ENCODE measurements around the gene PRKCZ.

PRKCZ gene

GRCh38 chr1:2204415-2205190, 154.4 kb downstream of the PRKCZ start:
- H3K27ac Mint-ChIP-seq = peak overlapping the region in 2 of 3 experiments; percentile 75 to 76
- no peaks in the 10 kb centered on the region for H3K36me3 Mint-ChIP-seq (ENCODE audit: low read depth)
- H3K4me3 Mint-ChIP-seq = peak overlapping the region; percentile 61 to 78 (median 74)
- H3K9me3 Mint-ChIP-seq = no peaks in the 10 kb centered on the region
- no peaks in the 10 kb centered on the region for H3K27me3 Mint-ChIP-seq (ENCODE audit: low read depth)
- no peak for TF ChIP-seq CTCF (IDR thresholded peaks at IDR 0.05; ENCODE audit: unreplicated experiment in 3 of 3)
- peaks cover 35% of the 10 kb centered on the region for H3K4me1 Mint-ChIP-seq

GRCh38 chr1:2205191-2205952, 155.2 kb downstream of the PRKCZ start:
- Mint-ChIP-seq H3K36me3 (ENCODE audit: low read depth) (no peaks in the 10 kb centered on the region), H3K27ac (peak overlapping the region in 1 of 3 experiments; percentile 80), H3K27me3 (ENCODE audit: low read depth) (no peaks in the 10 kb centered on the region), H3K9me3 (no peaks in the 10 kb centered on the region), H3K4me1 (peaks cover 37% of the 10 kb centered on the region), H3K4me3 (peak overlapping the region; percentile 50 to 64 (median 58))
- TF ChIP-seq CTCF (IDR thresholded peaks at IDR 0.05; ENCODE audit: unreplicated experiment in 3 of 3) = no peak

- H3K4me3 Mint-ChIP-seq = peak overlapping the region; percentile 58 to 64 (median 58)
- TF ChIP-seq CTCF (IDR thresholded peaks at IDR 0.05; ENCODE audit: unreplicated experiment in 3 of 3) = no peak
- peaks cover 37% of the 10 kb centered on the region for H3K4me1 Mint-ChIP-seq
- H3K27ac Mint-ChIP-seq = peak overlapping the region; percentile 80 to 92 (median 84)
- H3K9me3 Mint-ChIP-seq = no peaks in the 10 kb centered on the region
- H3K36me3 Mint-ChIP-seq (ENCODE audit: low read depth) = no peaks in the 10 kb centered on the region
- no peaks in the 10 kb centered on the region for H3K27me3 Mint-ChIP-seq (ENCODE audit: low read depth)
Observed at GRCh38 chr1:2206813-2207487, 156.7 kb downstream of the PRKCZ start.

DNA sequence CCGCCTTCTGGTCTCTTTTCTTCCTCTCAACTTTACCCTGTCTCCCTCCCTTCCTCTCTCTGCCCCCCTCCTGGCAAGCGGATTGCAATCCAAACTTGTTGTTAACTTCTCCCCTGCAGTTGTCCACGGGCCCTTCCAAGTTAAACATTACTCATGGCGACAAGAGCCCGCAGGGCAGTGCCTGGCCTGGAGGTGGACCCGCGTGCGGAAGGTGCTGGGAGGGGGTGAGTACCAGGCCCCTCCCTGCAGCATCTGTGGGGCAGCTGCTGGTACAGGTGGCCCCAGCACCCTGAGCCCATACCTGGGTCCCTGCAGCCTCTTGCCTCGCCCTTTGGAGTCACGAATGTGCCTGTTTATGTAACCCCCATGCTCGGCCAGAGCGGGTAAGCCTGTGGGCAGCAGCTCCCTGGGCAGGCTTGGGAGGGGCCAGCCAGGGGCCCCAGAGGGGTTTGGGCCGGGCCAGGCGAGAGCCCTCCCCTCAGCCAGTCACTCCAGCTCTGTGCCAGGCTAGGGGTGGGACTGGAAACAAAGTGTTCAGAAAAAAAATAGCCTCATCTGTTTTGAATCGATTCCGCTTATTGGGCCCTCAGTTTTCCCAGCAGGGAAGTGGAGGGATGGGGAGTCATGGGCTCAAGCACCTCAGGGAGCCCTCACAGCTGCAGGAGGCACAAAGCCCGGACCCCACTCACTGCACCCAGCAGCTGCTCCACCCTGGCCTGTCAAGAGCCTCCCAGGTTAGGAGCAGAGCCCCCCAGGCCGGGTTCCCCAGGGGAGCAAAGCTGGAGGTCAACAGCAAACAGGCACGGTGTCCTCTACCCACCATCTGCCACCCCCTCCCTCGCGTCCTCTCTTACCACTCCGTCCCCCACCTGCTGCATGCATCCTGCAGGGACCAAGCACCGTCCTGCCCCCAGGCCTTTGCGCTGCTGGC, 158.4 kb downstream of the PRKCZ start:
- no peaks in the 10 kb centered on the region for H3K36me3 Mint-ChIP-seq (ENCODE audit: low read depth)
- no peaks in the 10 kb centered on the region for H3K27me3 Mint-ChIP-seq (ENCODE audit: low read depth)
- TF ChIP-seq CTCF (IDR thresholded peaks at IDR 0.05; ENCODE audit: unreplicated experiment in 3 of 3) = peak in 2 of 3 experiments; percentile 20 to 25
- peak overlapping the region; percentile 80 to 98 (median 84) for H3K27ac Mint-ChIP-seq
- no peaks in the 10 kb centered on the region for H3K9me3 Mint-ChIP-seq
- peaks cover 50% of the 10 kb centered on the region for H3K4me1 Mint-ChIP-seq
- peak overlapping the region; percentile 40 to 74 (median 48) for H3K4me3 Mint-ChIP-seq

DNA sequence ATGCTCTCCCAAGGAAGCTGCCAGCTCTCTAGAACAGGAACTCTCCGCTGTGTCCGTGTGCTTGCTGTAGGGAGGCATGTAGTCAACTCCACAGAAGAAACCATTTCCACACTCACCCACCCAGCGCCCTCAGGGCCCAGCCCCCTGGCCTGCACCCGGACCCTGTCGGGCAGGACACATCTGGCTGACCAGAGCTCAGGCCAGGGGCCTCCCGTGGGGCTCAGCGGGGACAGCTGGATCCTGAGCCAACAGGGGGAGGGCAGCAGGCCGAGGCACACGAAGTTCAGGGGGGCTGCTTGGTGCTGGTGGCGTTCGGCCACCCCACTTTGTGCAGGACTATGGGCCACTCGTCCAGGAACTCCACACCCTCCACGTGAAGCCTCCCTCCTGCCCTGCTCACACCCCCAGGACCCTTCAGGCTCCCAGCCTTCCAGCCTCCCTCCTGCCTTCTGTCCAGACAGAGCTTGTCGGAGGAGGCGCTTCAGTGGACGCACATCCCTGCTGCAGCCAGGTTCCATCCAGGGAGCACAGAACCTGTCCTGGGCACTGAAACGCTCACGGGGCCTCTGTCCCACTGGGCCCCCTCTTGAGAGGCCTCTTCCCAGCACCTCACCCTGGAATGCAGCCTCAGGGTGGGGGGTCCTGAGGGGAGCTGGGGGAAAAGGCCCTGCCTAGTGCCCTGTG, 159.3 kb downstream of the PRKCZ start:
- peaks cover 52% of the 10 kb centered on the region for H3K4me1 Mint-ChIP-seq
- no peaks in the 10 kb centered on the region for H3K36me3 Mint-ChIP-seq (ENCODE audit: low read depth)
- no peaks in the 10 kb centered on the region for H3K27me3 Mint-ChIP-seq (ENCODE audit: low read depth)
- no peaks in the 10 kb centered on the region for H3K9me3 Mint-ChIP-seq
- TF ChIP-seq CTCF (IDR thresholded peaks at IDR 0.05; ENCODE audit: unreplicated experiment in 3 of 3) = no peak
- peak overlapping the region; percentile 40 to 48 (median 46) for H3K4me3 Mint-ChIP-seq
- H3K27ac Mint-ChIP-seq = peak overlapping the region; percentile 80 to 89 (median 84)
